ENCODE data around the gene RMI2.
"Not testable (repeated sequence)": the region's sequence is repeated elsewhere in the genome, so short reads cannot be mapped to it uniquely, and the experiment has no call there.

Gene RMI2

DNA sequence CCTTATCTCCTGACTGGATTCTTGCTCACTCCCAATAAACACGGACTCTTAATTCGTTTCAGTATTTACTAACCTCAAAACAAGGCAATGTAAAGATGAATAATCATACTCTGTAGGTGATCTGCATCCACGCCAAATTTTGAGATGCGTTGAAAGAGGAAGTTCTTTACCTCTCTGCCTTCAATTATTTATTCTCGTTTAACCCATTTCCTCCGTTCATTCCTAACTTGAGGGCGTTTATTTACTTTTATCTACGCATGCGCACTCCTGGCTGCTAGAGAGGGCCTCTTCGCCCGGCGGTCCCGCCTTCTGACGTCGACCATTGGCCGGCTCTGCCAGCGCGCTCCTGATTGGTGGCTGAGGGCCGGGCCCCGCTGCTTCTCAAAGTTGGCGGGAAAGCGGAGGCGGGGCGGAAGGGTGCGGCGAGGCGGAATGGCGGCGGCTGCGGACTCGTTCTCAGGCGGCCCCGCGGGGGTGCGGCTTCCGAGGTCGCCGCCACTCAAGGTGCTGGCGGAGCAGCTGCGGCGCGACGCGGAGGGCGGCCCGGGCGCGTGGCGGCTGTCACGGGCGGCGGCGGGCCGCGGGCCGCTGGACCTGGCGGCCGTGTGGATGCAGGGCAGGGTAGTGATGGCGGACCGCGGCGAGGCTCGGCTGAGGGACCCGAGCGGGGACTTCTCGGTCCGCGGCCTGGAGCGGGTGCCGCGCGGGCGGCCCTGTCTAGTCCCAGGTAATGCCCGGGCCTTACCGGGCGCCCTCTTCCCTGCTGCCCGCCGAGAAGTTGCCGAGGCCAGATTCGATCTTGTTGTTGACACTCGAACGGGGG is at the start of gene RMI2:
TSS of gene RMI2 (plus strand) at position 420 of the 823 bp plus-strand sequence. CDS start at position 433, 13 bp downstream.
- DNase-seq, result peak; percentile 92

DNA sequence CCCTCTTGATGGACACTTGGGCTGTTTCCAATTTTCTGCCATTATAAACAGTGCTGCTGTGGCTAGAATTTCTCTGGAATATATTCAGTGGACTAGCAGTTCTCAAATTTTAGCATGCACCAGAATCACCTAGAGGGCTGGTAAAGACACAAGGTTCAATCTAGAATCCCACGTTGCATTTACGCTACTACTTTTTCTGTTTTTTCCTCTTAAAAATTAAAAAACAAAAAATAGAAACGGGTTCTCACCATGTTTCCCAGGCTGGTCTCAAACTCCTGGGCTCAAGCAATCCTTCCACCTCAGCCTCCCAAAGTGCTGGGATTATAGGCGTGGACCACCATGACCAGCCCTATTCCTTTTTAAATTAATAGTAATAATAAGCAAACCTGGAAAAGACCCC is 49.6 kb upstream of the RMI2 start:
- DNase-seq, result no peak

DNA sequence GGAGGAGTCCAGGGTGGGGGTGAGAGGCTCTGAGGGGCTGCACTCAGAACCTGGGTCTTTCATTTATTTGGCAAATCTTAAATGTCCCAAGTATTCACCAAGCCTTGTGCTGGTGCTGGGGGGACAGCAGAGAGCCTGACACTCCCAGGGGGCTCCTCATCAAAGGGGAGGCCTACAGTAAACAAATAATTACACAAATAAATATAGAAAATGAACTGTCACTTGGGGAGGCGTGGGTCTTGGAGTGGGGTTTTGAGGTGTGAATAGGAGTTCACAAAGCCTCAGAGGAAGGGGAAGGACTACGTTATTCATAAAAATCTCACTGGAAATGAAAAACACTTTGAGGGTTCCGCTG is 48.9 kb upstream of the RMI2 start:
- DNase-seq, result no peak

DNA sequence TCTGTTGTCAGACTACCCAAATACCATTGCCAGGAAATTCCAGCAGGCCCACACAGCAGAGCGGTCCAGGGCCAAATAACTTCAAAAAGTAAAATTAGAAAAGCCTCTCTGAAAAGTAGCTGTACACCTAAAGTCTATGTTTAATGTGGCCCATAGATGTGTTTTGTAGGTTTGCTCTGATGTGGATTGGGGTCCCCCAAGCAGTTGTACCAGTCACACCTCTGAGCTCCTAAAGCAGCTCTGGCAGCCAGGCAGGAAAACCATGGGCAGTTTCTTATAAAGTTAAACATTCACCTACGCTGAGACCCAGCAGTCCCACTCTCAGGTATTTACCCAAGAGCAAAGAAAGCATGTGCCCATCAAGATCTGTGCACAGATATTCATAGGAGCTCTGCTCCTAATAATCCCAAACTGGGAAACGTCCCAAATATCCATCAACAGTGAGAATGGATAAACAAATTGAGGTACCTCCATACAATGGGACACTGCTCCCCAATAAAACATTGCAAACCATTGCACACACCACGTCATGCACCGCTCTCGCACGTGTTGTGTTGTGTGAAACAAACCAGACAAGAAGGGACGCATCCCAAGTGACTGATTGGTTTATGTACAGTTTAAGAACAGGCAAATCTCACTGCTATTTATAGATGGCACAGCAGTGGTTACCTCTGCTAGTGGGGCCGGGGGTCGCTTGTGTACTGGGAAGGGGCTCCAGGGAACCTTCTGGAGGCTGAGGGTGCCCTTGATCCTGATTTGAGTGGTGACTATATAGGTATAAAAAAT is 48.4 kb upstream of the RMI2 start:
- no peak for DNase-seq

DNA sequence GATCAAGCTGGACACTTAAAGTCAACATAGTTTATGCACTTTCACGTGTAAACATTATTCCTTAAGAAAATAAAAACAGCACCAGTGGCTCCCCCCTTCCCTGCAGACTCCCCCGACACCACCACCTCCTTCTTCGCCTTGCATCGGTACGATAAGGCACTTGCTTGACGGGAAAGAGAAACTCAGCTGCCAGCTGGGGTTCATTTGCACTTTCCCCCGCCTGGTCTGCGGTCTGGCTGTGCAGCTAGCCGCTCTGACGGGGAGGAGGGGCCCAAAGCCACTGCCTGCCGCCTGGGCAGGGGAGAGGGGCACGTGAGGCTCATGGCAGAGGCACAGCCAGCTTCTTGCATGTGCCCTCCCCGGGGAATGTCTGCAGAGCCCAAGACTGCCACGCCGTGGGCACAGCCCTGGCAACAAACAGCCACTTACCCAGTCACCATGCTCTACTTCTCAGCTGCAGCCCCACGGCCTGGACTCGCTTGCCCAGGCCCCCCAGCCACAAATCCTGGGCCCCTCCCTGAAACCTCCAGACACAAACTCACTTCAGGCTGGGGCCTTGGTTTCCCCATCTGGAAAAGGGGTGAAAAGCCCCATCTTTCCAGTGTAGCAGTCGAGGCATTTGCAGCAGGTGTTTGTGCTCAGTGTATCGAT is 47.6 kb upstream of the RMI2 start:
- DNase-seq, result no peak

DNA sequence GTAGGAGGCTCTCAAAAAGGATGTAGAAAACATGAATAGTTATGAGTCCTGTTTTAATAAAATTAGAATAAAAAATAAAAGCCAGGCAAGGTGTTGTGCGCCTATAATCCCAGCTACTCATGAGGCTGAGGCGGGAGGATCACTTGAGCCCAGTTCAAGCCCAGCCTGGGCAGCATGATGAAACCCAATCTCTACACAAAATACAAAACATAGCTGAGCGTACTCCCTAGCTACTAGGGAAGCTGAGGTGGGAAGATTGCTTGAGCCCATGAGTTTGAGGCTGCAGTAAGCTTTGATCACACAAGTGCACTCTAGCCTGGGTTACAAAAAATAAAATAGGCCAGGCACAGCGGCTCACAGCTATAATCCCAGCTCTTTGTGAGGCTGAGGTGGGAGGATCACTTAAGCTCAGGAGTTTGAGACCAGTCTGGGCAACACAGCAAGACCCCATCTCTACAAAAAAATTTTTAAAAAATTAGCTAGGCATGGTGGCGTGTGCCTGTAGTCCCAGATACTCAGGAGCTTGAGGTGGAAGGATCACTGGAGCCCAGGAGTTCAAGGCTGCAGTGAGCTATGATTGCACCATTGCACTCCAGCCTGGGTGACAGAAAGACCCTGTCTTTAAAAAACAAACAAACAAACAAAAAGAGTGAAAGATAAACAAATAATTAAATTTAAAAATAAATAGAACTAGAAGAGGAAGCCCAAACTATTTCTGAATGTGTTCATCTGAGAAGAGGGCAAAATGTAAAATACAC is 46.9 kb upstream of the RMI2 start:
- DNase-seq, result no peak

DNA sequence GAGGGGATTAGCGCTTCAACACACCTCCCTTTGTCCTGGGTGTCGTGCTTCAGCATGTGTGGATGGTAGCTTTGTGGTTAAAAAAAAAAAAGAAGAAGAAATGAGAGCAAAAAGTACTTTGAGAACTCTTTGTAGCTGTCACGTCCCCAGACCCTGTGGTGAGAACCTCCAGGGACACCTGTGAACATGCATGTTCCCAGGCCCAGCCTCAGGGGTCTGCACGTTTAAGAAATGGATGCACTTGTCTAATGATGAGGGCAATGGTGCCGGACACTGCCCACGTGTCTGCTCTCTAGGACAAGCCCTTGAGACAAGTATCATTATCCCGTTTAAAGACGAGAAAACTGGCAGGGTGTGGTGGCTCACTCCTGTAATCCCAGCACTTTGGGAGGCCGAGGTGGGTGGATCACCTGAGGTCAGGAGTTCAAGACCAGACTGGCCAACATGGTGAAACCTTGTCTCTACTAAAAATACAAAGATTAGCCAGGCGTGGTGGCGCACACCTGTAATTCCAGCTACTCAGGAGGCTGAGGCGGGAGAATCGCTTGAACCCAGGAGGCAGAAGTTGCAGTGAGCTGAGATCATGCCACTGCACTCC is 46.2 kb upstream of the RMI2 start:
- DNase-seq, result not testable (repeated sequence)

DNA sequence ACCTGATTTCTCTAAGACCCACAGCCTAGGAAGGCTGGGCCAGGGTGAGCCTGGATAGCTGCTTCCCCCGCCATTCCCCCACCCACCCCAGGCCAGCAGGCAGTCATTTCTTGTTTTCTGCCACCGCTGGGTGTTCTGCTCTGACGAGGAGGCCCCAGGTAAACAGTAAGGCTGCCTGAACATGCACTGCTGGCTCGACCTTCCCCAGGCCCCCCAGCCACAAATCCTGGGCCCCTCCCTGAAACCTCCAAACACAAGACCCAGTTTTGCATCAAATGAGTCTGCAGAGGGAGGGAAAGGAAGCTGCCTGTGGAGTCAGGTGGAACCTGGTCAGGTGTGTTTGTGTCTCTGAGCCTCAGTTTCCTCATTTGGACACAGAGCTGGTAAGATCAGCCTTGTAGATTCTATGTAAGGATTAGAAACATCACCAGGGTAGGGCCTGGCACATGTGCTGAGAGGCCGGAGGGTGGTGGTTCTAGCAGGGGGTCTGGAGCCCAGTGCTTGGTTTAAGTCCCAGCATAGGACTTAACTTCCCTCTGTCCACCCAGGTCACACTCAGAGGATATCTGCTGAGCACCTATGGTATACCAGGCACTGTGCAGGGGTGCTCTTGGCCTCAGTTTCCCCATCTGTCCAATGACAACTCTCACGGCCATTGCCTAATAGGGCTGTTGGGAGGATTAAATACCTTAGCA is 45.2 kb upstream of the RMI2 start:
- DNase-seq, result no peak

DNA sequence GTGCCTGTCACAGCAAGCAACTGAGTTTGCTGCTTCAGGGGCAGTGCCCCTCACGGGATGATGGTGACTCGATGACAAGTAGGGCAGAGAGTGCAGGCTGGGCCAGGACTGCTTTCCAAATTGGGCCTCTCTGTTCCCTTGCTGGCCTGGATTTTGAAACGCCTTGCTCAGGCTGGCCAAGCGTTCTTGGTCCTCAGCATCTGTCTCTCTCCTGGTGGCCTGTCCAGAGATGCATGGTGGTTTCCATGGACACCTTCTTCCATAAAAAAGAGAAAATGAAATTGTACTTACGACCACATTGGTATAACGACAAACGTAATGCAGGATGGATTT is 44.7 kb upstream of the RMI2 start:
- DNase-seq, result no peak

DNA sequence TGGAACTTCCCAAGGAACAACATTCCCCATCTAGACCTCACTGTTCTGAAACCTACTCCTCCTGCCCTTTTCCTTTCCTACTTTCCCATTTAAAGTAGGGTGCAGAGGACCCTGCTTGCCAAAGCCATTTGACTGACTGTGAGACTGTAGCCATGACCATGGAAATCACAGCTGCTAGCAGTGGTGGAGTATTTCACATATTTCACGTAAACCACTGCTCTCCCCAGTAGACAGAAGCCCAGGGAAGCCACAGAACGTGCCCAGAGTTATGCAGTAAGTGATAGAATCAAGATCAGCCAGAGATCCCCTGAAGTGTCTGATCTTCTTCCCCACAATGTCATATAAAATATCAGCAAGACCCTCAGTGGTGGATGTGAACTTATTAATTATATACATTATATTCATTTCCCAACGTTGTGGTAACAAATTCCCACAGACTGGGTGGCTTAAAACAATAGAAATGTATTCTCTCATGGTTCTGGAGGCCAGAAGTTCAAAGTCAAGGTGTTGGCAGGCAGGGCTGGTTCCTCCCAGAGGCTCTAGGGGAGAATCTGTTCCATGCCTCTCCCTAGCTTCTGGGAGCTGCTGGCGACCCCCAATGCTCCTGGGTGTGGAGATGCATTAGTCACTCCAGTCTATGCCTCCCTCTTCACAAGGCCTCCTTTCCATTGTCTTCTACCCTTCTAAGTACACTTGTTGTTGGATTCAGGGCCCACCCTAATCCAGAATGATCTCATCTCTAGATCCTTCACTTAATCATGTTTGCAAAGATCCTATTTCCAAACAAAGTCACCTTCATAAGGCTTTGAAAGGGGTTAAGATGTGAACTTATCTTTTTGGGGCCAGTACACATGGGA is 43.4 kb upstream of the RMI2 start:
- DNase-seq, result no peak

DNA sequence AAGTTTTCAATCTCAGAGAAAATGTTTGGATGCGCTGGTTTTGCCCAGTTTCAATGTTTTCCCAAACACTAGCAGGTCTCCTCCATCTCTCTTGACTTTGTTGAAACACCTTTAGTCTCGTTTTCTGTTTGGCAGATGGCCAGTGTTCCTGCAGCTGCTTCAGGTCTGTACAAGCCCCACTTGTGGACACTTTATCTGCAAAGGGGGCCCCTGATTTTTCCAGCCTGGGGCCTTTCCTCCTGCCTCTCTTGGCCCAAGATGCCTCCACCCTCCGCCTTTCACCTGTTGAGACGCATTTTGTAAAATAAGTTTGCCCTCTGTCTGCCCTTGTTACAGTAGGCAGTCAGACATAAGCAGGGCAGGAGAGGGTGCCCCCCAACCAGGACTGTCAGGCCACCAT is 42.3 kb upstream of the RMI2 start:
- no peak for DNase-seq

DNA sequence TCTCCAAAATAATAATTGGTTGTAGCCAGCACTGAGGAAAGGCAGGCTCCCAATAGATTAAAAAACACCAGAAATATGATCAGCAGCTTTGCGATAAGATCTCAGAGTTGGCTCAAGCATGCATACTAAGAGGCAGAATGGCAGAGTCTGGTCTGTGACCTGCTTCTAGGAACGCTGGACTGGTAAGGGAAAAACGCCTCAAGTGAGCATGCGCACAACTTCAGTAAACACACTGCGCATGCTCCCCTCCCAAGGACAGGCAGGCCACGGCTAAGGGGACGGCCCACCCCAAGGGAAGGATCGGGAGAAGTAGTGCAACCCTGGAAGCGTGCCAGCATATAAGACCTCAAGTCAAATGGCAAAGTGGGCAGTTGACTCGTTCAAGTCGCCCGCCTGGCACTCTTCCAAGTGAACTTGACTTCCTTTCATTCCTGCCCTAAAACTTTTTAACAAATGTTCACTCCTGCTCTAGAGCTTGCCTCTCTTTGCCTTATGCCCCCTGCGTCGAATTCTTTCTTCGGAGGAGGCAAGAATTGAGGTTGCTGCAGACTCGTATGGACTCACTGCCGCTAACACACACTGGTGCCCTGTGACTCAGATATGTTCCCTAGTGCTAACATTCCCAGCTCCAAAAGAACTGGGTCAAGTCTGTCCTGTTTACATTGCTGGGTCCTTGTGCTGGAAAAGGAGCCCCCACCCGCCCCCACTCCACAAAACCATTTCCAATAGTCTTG is 41.7 kb upstream of the RMI2 start:
- no peak for DNase-seq

DNA sequence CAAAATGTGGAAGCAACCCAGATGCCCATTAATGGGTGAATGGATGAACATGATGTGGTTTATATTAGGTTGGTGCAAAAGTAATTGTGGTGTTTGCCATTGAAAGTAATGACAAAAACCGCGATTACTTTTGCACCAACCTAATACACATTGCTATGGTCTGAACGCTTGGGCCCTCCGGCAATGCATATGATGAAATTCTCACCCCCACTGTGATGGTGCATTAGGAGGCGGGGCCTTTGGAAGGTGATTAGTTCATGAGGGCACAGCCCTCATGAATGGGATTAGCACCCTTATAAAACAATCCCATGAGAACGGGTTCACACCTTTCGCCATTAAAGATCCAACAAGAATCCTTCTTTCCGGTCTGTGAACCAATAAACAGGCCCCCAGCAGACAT is 38.9 kb upstream of the RMI2 start:
- no peak for DNase-seq

DNA sequence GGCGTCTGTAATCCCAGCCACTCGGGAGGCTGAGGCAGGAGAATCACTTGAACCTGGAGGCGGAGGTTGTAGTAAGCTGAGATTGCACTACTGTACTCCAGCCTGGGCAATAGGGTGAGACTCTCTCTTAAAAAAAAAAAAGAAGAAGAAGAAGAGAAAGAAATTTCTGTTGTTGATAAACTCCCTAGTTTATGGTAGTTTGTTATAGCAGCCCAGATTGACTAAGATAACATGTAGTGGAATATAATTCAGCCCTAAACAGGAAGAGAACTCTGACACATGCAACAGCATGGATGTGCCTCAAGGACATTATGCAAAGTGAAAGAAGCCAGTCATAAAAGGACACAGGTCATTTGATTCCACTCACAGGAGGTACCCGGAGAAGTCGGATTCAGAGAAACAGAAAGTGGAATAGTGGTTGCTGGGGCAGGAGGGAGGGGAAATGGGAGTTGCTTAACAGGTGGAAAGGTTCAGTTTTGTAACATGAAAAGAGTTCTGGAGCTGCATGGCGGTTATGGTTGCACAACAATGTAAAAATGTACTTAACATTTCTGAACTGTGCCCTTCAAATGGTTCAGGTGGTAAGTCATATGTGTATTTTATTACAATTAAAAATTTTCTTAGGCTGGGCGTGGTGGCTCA is 38.1 kb upstream of the RMI2 start:
- no peak for DNase-seq

DNA sequence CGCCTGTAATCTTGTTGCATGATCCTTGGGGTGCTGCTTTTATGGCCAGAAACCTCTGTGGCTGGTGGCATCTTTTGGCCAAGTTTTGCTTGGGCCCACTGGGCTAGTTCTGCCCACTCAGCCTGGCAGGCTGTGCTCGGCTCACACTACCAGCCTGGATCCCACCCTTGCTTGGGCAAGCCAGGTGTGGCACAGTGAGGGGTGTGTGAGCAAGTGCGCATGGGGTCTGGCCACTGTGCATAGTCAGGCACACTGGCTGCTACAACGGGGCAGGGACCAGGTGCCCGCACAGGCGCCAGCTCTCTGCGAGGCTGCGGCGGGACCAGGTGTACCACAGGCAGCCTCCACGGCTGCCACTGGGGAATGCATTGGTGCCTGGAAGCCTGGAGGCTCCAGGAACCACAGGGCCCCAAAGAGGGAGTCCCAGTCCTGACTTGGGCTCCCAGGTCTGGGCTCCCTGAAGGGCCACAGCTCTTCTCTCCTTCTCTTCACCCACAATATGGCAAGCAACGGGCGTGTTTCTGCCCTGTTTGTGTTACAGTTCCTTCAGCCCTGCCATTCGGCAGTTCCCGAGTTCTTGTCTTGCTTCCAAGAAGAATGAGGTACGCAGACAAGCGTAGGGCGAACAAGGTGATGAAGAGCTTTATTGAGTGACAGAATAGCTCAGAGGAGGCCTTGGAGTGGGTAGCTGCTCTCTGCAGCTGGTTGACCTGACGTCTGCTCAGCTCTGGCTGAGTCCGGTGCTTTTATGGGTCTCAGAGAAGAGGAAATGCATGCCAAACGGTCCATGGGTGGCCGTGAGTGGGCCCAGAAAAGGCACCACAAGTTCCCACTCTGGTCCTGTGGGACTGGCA is 37.4 kb upstream of the RMI2 start:
- no peak for DNase-seq

DNA sequence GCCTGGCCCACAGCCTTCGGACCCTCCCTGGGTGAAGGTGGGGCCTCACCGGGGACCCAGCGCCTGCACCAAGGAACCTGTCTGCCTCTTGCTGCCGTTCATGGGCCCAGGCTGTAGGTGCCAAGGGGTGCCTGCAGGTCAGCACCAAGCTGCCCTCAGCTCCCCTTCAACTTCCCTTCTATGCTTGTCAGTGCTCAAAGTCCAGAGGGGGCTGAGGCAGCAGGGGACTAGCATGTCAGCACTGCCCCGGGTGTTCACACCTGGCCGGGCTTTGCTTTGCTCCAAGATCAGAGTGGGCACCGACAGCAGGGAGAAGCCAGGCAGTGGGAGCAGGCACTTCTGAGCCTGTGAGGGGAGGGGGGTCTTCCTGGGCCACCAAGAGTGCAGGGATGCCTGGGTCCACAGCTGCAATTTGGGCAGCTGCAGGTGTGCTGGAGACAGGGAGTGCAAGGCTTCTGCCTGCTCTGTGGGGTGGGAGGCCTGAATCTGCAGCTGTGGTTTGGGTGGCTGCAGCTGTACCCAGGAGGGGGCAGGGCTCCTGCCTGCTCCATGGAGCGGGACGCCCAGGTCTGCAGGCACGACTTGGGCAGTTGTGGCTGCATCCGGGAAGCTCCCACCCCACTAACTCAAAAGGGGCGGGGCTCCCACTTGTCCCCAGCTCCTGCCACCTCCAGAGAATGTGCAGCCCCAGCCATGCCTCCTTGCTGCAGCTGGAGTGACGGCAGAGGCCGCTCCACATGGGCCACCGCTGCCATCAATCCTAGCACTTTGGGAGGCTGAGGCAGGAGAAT is 36.6 kb upstream of the RMI2 start:
- DNase-seq, result no peak

DNA sequence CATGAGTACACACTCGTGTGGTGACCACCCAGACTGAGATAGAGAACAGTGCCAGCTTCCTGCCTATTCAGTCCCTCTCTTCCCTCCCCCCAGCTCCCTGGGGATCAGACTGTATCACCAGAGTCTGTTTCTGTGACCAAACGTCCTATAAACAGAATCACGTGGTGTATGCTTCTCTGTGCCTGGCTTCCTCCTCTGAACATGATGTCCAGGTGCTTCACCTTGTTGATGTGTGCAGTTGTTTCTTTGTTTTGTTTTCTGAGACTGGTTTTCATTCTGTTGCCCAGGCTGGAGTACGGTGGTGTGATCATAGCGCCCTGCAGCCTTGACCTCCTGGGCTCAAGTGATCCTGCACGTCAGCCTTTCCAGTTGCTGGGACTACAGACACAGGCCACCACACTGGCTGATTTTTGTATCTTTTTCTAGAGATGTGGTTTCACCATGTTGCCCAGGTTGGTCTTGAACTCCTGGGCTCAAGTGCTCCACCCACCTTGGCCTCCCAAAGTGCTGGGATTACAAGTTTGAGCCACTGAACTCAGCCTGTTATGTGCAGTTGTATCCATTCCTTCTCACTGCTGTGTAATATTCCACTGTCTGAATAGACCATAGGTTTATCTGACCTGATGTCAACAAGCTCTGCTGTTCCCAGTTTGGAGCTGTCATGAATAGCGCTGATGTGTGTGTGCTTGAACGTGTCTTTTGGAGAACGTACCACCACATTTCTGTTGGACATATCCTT is 35.2 kb upstream of the RMI2 start:
- no peak for DNase-seq

DNA sequence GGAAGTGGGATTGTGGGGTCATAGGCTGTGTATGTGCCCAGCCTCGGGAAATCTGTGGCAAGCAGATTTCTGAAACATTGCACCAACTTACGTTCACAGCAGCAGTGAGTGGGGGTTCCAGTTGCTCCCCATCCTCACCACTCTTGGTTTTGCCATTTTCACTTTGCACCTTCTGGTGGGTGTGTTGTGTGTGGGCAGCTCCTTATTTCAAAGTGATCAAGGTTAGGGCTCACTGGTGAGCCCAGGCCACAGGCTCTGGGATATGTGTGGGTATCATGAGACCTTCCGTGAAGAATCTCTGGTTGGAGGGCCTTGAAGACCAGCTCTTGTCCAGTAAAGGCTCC is 34.7 kb upstream of the RMI2 start:
- no peak for DNase-seq

Data from amniotic stem cell (primary cell).